Stimulated activated CD8-positive, alpha-beta memory T cell treated with anti-CD3 and anti-CD28 coated beads, Interleukin-4, amount 100 ng/mL, for 48 hours (primary cell): Measurements from ENCODE around the gene TNFRSF25.
"Not testable (repeated sequence)": the region's sequence is repeated elsewhere in the genome, so short reads cannot be mapped to it uniquely, and the experiment has no call there.

Experiments
- DNase-seq: peaks from one replicate; pipeline ENCODE4 v3.0.0-alpha.2; 2020

TNFRSF25 gene

DNA sequence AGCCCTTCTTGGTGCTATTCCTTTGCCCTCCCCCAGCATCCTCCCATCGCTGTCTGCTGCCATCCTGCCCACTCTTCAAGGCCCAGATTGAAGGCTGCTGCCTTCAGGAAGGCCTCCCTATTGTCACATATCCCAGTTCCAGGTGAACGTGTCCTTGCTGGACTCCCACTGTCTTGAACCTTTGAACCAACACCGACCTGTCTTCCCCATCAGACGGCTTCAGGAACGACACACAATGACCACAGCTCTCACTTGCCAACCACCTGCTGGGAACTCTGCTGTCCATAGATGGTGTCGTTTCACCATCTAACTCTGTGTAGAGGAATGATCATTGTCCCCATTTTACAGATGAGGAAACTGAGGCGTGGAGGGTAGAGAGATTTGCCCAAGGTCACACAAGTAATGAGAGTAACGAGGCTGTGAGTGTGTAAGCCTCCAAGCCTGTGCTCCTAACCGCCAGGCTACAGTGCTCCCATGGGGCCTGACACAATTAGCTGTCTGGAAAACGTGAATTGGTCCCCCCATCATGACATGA lies 35.4 kb upstream of the TNFRSF25 start:
- no peak for DNase-seq

DNA sequence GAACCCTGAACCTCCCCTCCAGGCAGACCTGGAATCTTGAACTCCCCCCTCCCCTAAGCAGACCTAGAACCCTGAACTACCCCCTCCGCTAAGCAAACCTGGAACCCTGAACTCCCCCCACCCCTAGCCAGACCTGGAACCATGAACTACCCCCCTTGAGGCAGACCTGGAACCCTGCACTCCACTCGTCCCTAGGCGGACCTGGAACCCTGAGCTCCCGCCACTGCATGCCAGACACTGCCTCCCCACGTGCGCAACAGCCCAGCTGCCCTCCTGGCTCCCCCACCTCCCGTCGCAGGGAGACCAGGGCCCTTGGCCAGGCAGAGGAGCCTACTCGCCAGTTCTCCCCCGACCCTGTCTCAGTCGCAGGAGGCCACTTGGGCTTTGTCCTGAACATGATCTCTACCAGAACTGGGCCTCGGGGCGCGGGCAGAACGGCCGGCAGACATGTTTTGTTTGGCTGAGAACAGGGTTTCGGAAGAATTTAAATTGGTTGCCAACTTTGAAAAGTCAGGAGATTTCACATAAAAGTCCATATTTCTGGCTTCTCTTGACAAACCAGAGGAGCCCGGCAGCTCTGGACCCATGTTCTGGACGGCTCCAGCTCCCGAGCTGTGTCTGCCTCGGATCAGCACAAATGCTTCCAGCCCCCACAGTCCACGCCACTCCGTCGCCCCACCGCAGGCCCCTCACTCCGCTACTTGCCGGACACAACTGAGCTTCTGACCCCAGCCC lies 34.7 kb upstream of the TNFRSF25 start:
- DNase-seq = no peak

DNA sequence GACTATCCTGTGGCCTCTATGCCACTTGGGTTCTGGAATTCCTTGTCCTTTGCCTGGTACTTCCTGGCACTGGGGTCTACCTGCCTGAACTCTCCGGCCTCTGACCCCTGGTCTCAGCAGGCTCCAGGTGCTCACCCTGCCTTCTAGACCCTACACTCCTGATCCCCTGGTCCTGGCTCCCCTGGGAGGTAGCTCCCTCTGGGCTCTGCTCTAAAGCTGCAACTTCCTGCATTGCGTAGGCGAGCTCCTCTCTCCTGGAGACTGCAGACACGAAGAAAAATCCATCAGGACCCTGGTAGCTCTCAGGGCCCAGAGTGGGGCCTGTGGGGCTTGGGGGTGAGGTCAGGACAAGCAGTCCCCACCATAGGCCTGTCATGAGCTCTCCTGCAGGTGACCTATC lies 33.3 kb upstream of the TNFRSF25 start:
- DNase-seq = no peak

DNA sequence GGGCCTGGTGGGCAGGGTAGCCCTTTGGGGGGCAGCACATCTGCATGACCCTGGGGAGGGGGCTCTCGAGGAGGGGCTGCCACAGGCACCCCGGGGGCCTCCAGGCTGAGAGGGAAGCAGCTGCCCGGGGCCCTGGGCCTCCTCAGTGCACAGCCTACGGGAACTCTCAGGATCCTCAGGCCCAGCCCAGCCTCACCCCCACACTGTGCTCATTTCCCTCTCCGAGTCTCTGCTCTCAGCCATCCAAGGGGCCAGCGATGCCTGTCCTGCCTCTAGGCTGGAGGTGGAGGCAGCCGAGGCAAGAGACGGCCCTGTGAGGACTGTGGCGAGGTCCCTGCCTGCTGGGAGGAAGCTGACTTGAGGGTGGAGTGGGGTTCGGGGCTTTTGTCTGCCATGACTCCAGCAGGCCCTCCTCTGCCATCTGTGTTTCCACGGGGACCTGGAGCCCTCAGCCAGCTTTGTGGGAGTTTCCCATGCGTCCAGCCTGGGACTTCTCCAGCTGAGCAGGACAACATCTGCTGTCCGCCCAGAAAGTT lies 32.7 kb upstream of the TNFRSF25 start:
- DNase-seq = no peak

GRCh38 chr1:6497867-6498575 lies 32.0 kb upstream of the TNFRSF25 start:
- no peak for DNase-seq

DNA sequence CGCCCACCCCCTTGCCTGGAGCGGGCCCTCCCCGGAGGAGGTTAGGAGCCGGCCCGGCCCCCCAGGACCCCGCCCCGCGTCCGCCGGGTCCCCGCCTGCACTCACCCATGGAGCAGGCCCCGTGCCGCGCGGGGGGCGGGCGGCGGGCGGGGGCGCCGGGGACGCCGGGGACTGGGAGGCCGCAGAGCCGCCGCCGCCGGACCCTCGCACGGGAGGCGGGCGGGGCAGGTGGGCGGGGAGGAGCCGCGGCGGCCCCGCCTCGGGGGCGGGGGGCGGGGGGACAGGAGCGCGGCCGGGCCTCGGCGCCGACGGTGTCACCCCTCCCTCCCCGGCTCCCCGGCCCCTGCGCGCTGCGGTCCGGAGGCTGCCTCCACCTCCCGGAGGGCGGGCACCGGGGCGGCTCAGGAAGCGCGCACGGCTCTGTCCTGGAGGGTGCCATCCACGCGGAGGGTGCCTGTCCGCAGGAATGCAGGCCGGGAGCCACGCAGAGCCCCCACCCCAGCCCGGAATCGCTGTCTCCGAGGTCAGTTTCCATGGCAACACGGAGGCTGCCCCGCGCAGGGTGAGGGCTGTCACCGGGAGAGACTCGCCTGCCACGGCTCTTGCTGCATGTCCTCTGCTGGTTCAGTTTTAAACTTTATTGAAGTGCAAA lies 31.4 kb upstream of the TNFRSF25 start:
- DNase-seq = peak; percentile 58

GRCh38 chr1:6496890-6497214 lies 30.9 kb upstream of the TNFRSF25 start:
- DNase-seq = no peak

DNA sequence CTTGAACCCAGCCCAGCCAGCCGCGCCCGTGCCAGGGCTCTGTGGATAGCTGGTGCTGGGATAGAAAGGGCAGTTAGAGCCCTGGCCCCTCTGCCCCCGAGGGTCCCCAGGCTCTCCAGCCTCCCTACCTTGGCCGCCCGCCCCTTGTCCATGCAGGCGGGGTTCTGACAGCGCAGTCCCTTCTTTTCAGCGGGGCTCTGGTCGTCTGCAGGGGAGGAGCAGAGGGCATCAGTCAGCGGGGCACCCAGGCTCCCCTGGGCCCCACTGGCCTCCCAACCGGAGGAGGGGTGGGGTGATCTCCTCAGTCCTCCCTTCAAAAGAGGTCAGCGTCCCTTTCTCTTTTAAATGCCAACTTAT lies 30.4 kb upstream of the TNFRSF25 start:
- DNase-seq = no peak

DNA sequence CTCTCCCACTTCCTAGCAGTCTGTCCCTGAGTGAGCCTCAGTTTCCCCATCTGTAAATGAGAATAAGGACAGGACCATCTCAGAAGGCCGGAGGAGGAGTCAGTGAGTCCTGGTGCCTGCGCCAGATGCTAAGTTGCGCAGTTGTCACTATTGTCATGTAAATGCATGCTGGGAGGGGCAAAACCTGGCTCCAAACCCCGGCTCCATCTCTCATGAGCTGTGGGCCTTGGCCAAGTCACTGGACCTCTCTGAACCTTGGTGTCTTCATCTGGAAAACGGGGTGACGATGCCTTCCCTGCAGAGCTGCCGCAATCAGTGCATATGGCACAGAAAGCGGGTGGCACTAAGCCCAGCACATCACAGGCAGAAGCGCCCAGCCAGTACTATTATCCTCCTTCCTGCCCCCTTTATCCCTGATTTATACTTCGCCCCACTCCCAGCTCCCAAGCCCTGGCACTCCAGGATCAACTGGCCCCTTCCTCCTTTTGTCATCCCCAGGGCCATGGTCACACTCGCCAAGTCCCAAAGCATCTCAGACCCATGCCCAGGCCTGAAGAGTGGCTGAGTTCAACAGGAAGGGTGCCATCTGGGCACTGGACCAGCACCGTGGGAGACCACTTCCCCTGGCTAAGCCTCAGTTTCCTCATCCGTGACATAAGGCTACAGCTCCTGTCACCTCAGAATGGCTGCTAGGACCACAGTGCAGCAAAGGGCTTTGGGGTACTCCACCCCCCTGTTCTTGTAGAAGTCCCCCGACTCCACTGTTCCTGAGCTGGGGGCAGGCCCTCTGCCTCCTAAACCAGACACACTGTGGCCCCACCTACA lies 29.8 kb upstream of the TNFRSF25 start:
- DNase-seq = no peak

GRCh38 chr1:6495041-6495441 lies 29.1 kb upstream of the TNFRSF25 start:
- no peak for DNase-seq

DNA sequence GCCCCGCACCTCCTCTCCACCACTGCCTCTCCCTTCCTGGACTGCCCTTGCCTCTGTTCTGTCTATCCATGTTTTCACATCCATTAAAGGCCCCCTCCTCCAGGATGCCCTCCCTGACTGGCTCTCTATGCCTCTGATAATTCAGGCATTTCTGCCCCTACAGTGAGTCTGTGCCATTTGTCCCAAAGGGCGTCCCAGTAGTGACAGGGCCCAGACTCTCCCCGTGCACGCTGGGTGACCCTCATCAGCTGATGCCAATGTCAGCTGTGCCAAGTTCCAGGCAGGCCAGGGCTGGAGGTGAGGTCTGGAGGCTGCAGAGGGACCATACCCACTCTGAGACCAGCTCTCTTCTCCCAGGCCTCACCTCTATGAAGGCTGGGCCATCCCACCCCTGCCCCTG lies 28.7 kb upstream of the TNFRSF25 start:
- DNase-seq = no peak

GRCh38 chr1:6493834-6494223 lies 27.9 kb upstream of the TNFRSF25 start:
- not testable (repeated sequence) for DNase-seq

- DNase-seq = no peak
Observed at GRCh38 chr1:6491966-6492365, 26.0 kb upstream of the TNFRSF25 start.

GRCh38 chr1:6491480-6491962 lies 25.5 kb upstream of the TNFRSF25 start, which contains the start of gene PLEKHG5:
Gene PLEKHG5 (minus strand): TSS chr1:6491667. CDS start chr1:6477571, 14,096 bp downstream.
- peak; percentile 43 for DNase-seq

GRCh38 chr1:6491081-6491449 lies 25.1 kb upstream of the TNFRSF25 start:
- DNase-seq = no peak

GRCh38 chr1:6490181-6491080 lies 24.5 kb upstream of the TNFRSF25 start:
- peak; percentile 81 for DNase-seq

DNA sequence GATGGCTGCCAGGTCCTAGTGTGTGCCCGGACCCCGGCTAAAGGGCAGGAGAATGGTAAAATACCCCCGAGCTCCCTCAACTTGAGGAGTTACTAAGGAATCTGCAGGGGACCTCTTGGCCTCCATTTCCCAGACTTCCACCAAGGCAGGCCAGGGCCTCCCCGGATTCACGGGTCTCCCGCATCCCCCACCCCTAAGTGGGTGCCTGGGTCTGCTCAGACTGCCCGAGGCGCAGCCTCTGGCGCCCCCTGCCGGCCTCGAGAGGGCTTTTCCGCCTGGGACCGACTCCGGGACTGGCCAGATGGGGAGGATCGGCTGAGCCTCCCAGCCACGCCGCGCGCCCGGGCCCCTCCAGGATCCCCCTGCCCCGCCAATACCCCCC lies 23.8 kb upstream of the TNFRSF25 start:
- peak; percentile 87 for DNase-seq

GRCh38 chr1:6489383-6489765 lies 23.4 kb upstream of the TNFRSF25 start:
- DNase-seq = no peak

DNA sequence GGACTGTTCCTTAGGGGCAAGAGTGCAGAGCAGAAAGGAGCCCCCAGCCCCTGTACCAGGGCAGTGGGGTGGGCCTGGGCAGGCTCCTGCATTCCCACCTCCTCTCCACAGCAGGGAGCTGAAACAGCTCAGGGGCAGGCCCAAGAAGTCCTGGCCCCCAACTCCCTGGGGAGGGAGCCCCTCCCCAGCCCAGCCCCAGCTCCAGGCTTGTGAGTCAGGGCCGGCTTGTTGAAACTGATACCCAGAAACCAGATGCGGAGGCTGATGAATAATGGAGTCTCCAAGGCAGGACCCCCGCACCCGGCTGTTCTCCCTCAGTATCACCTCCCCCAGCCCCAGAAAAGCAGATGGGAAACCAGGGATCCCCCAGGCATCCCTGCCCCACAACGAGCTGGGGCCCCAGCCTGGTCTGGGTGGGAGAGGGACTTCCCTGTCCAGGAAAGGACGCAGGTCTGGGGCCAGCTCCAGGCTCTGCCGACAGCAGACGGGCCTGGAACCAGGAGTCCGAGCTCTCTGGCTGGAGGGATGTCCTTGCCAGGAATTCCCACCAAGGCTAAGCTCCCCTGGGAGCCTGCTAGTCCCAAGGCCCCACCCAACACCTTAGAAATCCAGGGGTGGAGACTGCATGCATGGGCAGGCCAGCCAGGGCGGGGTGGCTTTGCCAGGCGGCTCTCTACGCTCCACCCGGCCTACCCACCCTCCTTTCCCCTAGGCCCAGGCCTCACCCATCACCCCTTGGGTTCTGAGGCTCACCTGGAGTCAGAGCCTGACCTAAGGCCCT lies 22.8 kb upstream of the TNFRSF25 start:
- DNase-seq = no peak

DNA sequence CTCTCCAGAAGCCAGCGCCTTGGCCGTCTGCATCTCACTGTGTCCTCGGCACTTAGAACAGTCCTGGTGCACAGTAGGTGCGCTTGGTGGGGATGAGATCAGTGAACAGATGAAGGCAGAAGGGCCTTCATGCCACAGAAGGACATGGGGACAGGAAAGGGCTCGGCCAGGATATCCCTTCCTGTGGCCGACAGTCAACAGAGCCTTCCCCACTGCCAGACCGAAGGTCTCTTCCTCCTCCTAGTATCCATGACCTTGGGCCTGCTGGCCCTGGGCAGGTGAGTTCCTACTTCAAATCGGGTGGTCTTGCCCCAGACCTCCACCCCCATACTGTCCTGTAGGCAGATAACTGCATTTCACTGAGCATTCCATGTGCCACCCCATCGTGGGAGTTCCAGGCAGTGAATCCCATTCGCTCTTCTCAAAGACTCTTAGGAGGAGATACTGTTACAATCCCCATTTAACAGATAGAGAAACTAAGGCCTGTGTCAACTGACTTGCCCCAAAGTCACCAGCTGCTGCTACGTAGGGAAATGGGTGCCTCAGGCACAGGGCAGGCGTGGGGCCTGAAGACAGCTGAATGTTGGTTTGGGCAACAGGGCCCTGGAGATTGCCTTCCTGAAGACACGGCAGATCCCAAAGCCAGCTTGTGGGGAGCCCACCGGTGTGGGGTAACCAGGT lies 22.0 kb upstream of the TNFRSF25 start:
- DNase-seq = no peak
